ENCODE data around the gene MMP24OS. TPM values are rescaled to one million over a fixed set of nuclear protein-coding genes. Genes with fewer than 3 reads are reported as not detected.

Gene MMP24OS
- total RNA-seq, 2 experiments from 2014 or later = 27.2 to 27.4 TPM

GRCh38 chr20:35240083-35240810, 37.7 kb downstream of the MMP24OS start:
- Mint-ChIP-seq H3K9me3 (no peaks in the 10 kb centered on the region), H3K27me3 (no peaks in the 10 kb centered on the region), H3K36me3 (peaks cover 9% of the 10 kb centered on the region), H3K4me3 (no peak overlapping the region), H3K27ac (no peak overlapping the region), H3K4me1 (no peaks in the 10 kb centered on the region)
- no peak for DNase-seq

- Mint-ChIP-seq H3K27me3 (no peaks in the 10 kb centered on the region), H3K9me3 (no peaks in the 10 kb centered on the region), H3K4me1 (no peaks in the 10 kb centered on the region), H3K36me3 (peaks cover 13% of the 10 kb centered on the region), H3K4me3 (no peak overlapping the region), H3K27ac (no peak overlapping the region)
- DNase-seq = no peak
Measured at GRCh38 chr20:35238735-35239134, 39.2 kb downstream of the MMP24OS start.

- peaks cover 13% of the 10 kb centered on the region for H3K36me3 Mint-ChIP-seq
- H3K9me3 Mint-ChIP-seq = no peaks in the 10 kb centered on the region
- no peaks in the 10 kb centered on the region for H3K27me3 Mint-ChIP-seq
- DNase-seq = no peak
- no peaks in the 10 kb centered on the region for H3K4me1 Mint-ChIP-seq
- H3K27ac Mint-ChIP-seq = no peak overlapping the region
- H3K4me3 Mint-ChIP-seq = no peak overlapping the region
Measured at GRCh38 chr20:35238170-35238569, 39.8 kb downstream of the MMP24OS start.

GRCh38 chr20:35237486-35237885, 40.4 kb downstream of the MMP24OS start:
- peaks cover 14% of the 10 kb centered on the region for H3K36me3 Mint-ChIP-seq
- no peak overlapping the region for H3K4me3 Mint-ChIP-seq
- no peaks in the 10 kb centered on the region for H3K27me3 Mint-ChIP-seq
- H3K27ac Mint-ChIP-seq = no peak overlapping the region
- H3K9me3 Mint-ChIP-seq = no peaks in the 10 kb centered on the region
- DNase-seq = no peak
- H3K4me1 Mint-ChIP-seq = no peaks in the 10 kb centered on the region

GRCh38 chr20:35235881-35236280, 42.0 kb downstream of the MMP24OS start:
- Mint-ChIP-seq H3K4me3 (no peak overlapping the region), H3K27ac (no peak overlapping the region), H3K36me3 (peaks cover 19% of the 10 kb centered on the region), H3K27me3 (no peaks in the 10 kb centered on the region), H3K4me1 (no peaks in the 10 kb centered on the region), H3K9me3 (no peaks in the 10 kb centered on the region)
- no peak for DNase-seq

GRCh38 chr20:35232575-35232974, 45.3 kb downstream of the MMP24OS start:
- Mint-ChIP-seq H3K4me3 (no peak overlapping the region), H3K4me1 (no peaks in the 10 kb centered on the region), H3K9me3 (no peaks in the 10 kb centered on the region), H3K27ac (no peak overlapping the region), H3K27me3 (peaks cover 19% of the 10 kb centered on the region), H3K36me3 (peaks cover 23% of the 10 kb centered on the region)
- DNase-seq = no peak

- Mint-ChIP-seq H3K4me3 (peak overlapping the region; percentile 61), H3K27ac (no peak overlapping the region), H3K36me3 (peaks cover 12% of the 10 kb centered on the region), H3K27me3 (peaks cover 38% of the 10 kb centered on the region), H3K4me1 (peaks cover 3% of the 10 kb centered on the region), H3K9me3 (no peaks in the 10 kb centered on the region)
- peak; percentile 57 for DNase-seq
Measured at GRCh38 chr20:35226884-35227681, 50.8 kb downstream of the MMP24OS start.

Other genes starting within 250 kb of the MMP24OS start
- 10 to 100 TPM; 39.6 to 43.1 TPM for gene TRPC4AP, start 185.3 kb downstream of the MMP24OS start, total RNA-seq
- gene EDEM2, start 130.8 kb downstream of the MMP24OS start, total RNA-seq = 10 to 100 TPM; 15.3 to 15.9 TPM
- gene PROCR, start 106.0 kb downstream of the MMP24OS start, total RNA-seq = 1 to 10 TPM; 4.4 to 4.5 TPM
- not detected for gene MMP24, start 51.4 kb downstream of the MMP24OS start, total RNA-seq
- 100 to 1,000 TPM; 172 to 179 TPM for gene EIF6, start 6.7 kb upstream of the MMP24OS start, total RNA-seq
- not detected for gene FAM83C, start 14.3 kb upstream of the MMP24OS start, total RNA-seq
- 10 to 100 TPM; 60.3 to 62.8 TPM for gene UQCC1, start 133.9 kb upstream of the MMP24OS start, total RNA-seq
- gene GDF5, start 160.1 kb upstream of the MMP24OS start, total RNA-seq = not detected
- gene CEP250, start 177.5 kb upstream of the MMP24OS start, total RNA-seq = 10 to 100 TPM; 48.8 to 55.5 TPM